GM23338 (cell line): ENCODE data around the gene FPGS. TPM values are rescaled to one million over a fixed set of nuclear protein-coding genes. Genes with fewer than 3 reads are reported as not detected.

Experiments
- ATAC-seq: fragments of 200-7000 bp; cut with Tn5 transposase; 3 replicates; pipeline ENCODE4 v1.9.1; 2020
- DNase-seq: peaks from one replicate; pipeline ENCODE4 v3.0.0-alpha.2; 2015; ENCODE audit warnings: low spot score
- H2AFZ ChIP-seq: fragments of 200-600 bp; sonication (generic); 2 replicates; pipeline ENCODE4 v1.8.0; 2016; ENCODE audit warnings: antibody characterized with exemption, mild to moderate bottlenecking, moderate library complexity
- H3F3A ChIP-seq: fragments of 200-600 bp; sonication (generic); replicated peaks from 2 replicates; pipeline ENCODE4 v1.8.0; 2017; ENCODE audit warnings: antibody characterized with exemption, mixed run types, low read depth
- H3K27ac ChIP-seq: fragments of 200-600 bp; sonication (generic); 2 replicates; pipeline ENCODE4 v1.6.1; 2016; ENCODE audit warnings: low read depth
- H3K27me3 ChIP-seq: fragments of 200-600 bp; sonication (generic); 2 replicates; pipeline ENCODE4 v1.8.0; 2016; ENCODE audit warnings: mild to moderate bottlenecking, mixed run types, moderate library complexity; ENCODE audit not compliant: insufficient read depth
- H3K36me3 ChIP-seq: fragments of 200-600 bp; sonication (generic); 2 replicates; pipeline ENCODE4 v1.8.0; 2016; ENCODE audit warnings: mild to moderate bottlenecking; ENCODE audit not compliant: insufficient read depth
- H3K4me1 ChIP-seq: fragments of 200-600 bp; sonication (generic); 2 replicates; pipeline ENCODE4 v1.8.0; 2016; ENCODE audit warnings: mild to moderate bottlenecking, moderate library complexity; ENCODE audit not compliant: insufficient read depth
- H3K4me2 ChIP-seq: fragments of 200-600 bp; sonication (generic); 2 replicates; pipeline ENCODE4 v1.7.1; 2017; ENCODE audit warnings: mixed run types
- H3K4me3 ChIP-seq: fragments of 200-600 bp; sonication (generic); 2 replicates; pipeline ENCODE4 v1.6.1; 2016; ENCODE audit warnings: mixed run types
- H3K79me2 ChIP-seq: fragments of 200-600 bp; sonication (generic); replicated peaks from 2 replicates; pipeline ENCODE4 v1.8.0; 2017; ENCODE audit warnings: mild to moderate bottlenecking; ENCODE audit not compliant: insufficient read depth
- H3K9me2 ChIP-seq: fragments of 200-600 bp; sonication (generic); 2 replicates; pipeline ENCODE4 v1.8.0; 2017; ENCODE audit not compliant: insufficient read depth
- H4K20me1 ChIP-seq: fragments of 200-600 bp; sonication (generic); replicated peaks from 2 replicates; pipeline ENCODE4 v1.8.0; 2017; ENCODE audit warnings: mild to moderate bottlenecking; ENCODE audit not compliant: insufficient read depth
- H3K27ac Mint-ChIP-seq: 2 replicates; pipeline ENCODE4 v1.8.0; 2020; ENCODE audit warnings: inconsistent platforms, mild to moderate bottlenecking, moderate library complexity, mixed read lengths
- H3K27me3 Mint-ChIP-seq: 3 replicates; pipeline ENCODE4 v1.8.0; 2022; ENCODE audit warnings: low read depth, mild to moderate bottlenecking, moderate library complexity, mixed read lengths, inconsistent platforms; ENCODE audit not compliant: insufficient read depth, poor library complexity
- H3K36me3 Mint-ChIP-seq: 3 replicates; pipeline ENCODE4 v1.8.0; 2021; ENCODE audit warnings: low read depth, mild to moderate bottlenecking, inconsistent platforms, moderate library complexity, mixed read lengths
- H3K4me1 Mint-ChIP-seq: 3 replicates; pipeline ENCODE4 v1.8.0; 2020; ENCODE audit warnings: mild to moderate bottlenecking, inconsistent platforms, mixed read lengths
- H3K4me3 Mint-ChIP-seq: 3 replicates; pipeline ENCODE4 v1.8.0; 2021; ENCODE audit warnings: moderate library complexity, mild to moderate bottlenecking, inconsistent platforms, mixed read lengths
- H3K9me3 Mint-ChIP-seq: 3 replicates; pipeline ENCODE4 v1.8.0; 2020; ENCODE audit warnings: moderate library complexity, mild to moderate bottlenecking, inconsistent platforms, mixed read lengths
- CREB1 ChIP-seq: fragments of 250-450 bp; sonication (Bioruptor Pico); IDR thresholded peaks from 2 replicates; pipeline ENCODE4 v1.5.0; 2020; ENCODE audit warnings: low read depth, mild to moderate bottlenecking, moderate library complexity
- EZH2phosphoT487 ChIP-seq: fragments of 200-600 bp; sonication (generic); IDR thresholded peaks from one replicate; pipeline ENCODE4 v1.8.1; 2018; ENCODE audit warnings: antibody characterized with exemption; ENCODE audit not compliant: unreplicated experiment
- JUNB ChIP-seq: IDR thresholded peaks from one replicate; pipeline ENCODE4 v1.6.1; 2016; ENCODE audit warnings: antibody characterized with exemption; ENCODE audit not compliant: unreplicated experiment
- NANOG ChIP-seq: IDR thresholded peaks from 2 replicates; pipeline ENCODE4 v1.6.1; 2016; ENCODE audit warnings: antibody characterized with exemption, borderline replicate concordance
- ZNF331 ChIP-seq: fragments of 250-450 bp; sonication (Bioruptor Pico); IDR thresholded peaks from 2 replicates; pipeline ENCODE4 v1.5.0; 2020; ENCODE audit warnings: low read depth, mild to moderate bottlenecking, moderate library complexity
- polyA plus RNA-seq: library from polyadenylated mRNA; unstranded; fragments of >200 nt; fragmentation: Nextera tagmentation; extraction: Ambion mirVana; gene quantifications from 2 replicates; pipeline ENCODE4 v1.2.1, GENCODE V29; 2016
- total RNA-seq: library from RNA; depleted of rRNA; stranded (reverse); fragments of >200 nt; shearing (Covaris generic); gene quantifications from 2 replicates; pipeline ENCODE4 v1.2.3, GENCODE V29; 2014
- TF ChIP-seq, protein P1 (sequence below): IDR thresholded peaks from 2 replicates; pipeline ENCODE4 v1.6.1; 2016; ENCODE audit warnings: antibody characterized with exemption
- TF ChIP-seq, protein P2 (sequence below): fragments of 250-450 bp; sonication (Bioruptor Pico); IDR thresholded peaks from 2 replicates; pipeline ENCODE4 v1.5.0; 2020; ENCODE audit warnings: mild to moderate bottlenecking, moderate library complexity
- TF ChIP-seq, protein P3 (sequence below), 2 experiments: fragments of 200-600 bp in 1 of 2; sonication (generic) in 1 of 2; conservative IDR thresholded peaks; 2 replicates each; pipeline versions ENCODE4 v1.5.1 to v1.6.1; 2016 to 2017; ENCODE audit warnings: antibody characterized with exemption in 2 of 2, low read depth in 2 of 2, mild to moderate bottlenecking in 2 of 2, moderate library complexity in 1 of 2

FPGS gene
- total and polyA plus RNA-seq, 2 experiments from 2014 or later, result 40.7 to 87.2 TPM

DNA sequence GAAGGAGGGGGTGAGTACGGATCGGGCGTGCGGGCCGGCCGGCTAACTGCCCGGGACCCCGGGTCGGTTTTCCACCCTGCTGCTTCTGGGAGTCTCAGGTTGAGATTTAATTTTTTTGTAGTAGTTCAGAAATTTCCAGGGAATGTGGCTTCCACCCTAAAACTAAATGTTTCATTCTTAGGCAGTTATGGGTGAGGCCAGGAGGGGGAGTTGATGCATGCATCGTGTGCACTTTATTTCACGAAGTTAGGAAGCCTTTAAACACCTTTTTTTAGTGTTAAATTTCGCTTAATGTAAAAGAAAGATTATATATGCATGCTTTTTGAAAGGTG is 15.9 kb upstream of the FPGS start:
- H3K79me2 ChIP-seq, result peaks cover 35% of the 10 kb centered on the region
- H3K27me3 Mint-ChIP-seq, result peaks cover 15% of the 10 kb centered on the region

DNA sequence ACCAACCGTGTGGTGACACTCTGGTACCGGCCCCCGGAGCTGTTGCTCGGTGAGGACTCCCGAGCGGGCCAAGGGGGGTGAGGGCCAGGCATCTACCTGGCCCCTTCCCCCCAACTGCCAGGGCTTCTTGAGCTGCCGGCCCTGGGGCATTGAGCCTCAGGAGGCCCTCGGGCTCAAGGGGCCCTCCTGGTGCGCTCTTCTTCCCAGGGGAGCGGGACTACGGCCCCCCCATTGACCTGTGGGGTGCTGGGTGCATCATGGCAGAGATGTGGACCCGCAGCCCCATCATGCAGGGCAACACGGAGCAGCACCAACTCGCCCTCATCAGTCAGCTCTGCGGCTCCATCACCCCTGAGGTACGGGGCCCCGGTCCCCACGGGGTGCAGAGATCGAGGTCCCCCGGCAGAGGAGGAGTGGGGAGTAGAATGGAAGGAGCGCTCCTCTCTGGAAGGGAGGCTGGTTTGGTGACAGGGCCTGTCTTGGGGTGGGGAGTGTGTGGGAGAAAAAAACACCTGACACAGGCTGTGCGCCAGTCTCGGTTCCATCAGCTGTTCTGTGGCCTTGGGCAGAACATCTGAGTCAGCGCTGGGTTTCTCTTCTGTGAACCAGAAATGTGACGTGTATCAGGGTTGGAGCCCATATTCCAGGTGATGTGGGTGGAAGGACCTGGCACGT is 14.2 kb upstream of the FPGS start:
- H3K4me3 Mint-ChIP-seq, result peak overlapping the region; percentile 36; the same call in 1 of the 3 replicates
- H2AFZ ChIP-seq, result no peak overlapping the region
- DNase-seq, result no peak
- H3K36me3 ChIP-seq, result peaks cover 56% of the 10 kb centered on the region
- H3K27ac ChIP-seq, result no peak overlapping the region
- H3F3A ChIP-seq, result peaks cover 49% of the 10 kb centered on the region
- H3K27me3 Mint-ChIP-seq, result peaks cover 15% of the 10 kb centered on the region
- H3K4me2 ChIP-seq, result no peak overlapping the region
- peaks cover 63% of the 10 kb centered on the region for H3K36me3 Mint-ChIP-seq
- peaks cover 30% of the 10 kb centered on the region for H4K20me1 ChIP-seq
- peaks cover 19% of the 10 kb centered on the region for H3K4me1 Mint-ChIP-seq
- no peaks in the 10 kb centered on the region for H3K9me2 ChIP-seq
- ATAC-seq, result no peak
- no peaks in the 10 kb centered on the region for H3K9me3 Mint-ChIP-seq
- H3K4me1 ChIP-seq, result peaks cover 11% of the 10 kb centered on the region
- no peaks in the 10 kb centered on the region for H3K27me3 ChIP-seq
- H3K4me3 ChIP-seq, result no peak overlapping the region
- H3K79me2 ChIP-seq, result peaks cover 35% of the 10 kb centered on the region
- no peak overlapping the region for H3K27ac Mint-ChIP-seq
- no peak for TF ChIP-seq EZH2phosphoT487
- TF ChIP-seq JUNB, result no peak
- no peak for TF ChIP-seq CREB1 (CRISPR knock-in tag)
- TF ChIP-seq, protein P1, sequence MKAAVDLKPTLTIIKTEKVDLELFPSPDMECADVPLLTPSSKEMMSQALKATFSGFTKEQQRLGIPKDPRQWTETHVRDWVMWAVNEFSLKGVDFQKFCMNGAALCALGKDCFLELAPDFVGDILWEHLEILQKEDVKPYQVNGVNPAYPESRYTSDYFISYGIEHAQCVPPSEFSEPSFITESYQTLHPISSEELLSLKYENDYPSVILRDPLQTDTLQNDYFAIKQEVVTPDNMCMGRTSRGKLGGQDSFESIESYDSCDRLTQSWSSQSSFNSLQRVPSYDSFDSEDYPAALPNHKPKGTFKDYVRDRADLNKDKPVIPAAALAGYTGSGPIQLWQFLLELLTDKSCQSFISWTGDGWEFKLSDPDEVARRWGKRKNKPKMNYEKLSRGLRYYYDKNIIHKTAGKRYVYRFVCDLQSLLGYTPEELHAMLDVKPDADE, result no peak
- no peak for TF ChIP-seq NANOG
- TF ChIP-seq, protein P2, sequence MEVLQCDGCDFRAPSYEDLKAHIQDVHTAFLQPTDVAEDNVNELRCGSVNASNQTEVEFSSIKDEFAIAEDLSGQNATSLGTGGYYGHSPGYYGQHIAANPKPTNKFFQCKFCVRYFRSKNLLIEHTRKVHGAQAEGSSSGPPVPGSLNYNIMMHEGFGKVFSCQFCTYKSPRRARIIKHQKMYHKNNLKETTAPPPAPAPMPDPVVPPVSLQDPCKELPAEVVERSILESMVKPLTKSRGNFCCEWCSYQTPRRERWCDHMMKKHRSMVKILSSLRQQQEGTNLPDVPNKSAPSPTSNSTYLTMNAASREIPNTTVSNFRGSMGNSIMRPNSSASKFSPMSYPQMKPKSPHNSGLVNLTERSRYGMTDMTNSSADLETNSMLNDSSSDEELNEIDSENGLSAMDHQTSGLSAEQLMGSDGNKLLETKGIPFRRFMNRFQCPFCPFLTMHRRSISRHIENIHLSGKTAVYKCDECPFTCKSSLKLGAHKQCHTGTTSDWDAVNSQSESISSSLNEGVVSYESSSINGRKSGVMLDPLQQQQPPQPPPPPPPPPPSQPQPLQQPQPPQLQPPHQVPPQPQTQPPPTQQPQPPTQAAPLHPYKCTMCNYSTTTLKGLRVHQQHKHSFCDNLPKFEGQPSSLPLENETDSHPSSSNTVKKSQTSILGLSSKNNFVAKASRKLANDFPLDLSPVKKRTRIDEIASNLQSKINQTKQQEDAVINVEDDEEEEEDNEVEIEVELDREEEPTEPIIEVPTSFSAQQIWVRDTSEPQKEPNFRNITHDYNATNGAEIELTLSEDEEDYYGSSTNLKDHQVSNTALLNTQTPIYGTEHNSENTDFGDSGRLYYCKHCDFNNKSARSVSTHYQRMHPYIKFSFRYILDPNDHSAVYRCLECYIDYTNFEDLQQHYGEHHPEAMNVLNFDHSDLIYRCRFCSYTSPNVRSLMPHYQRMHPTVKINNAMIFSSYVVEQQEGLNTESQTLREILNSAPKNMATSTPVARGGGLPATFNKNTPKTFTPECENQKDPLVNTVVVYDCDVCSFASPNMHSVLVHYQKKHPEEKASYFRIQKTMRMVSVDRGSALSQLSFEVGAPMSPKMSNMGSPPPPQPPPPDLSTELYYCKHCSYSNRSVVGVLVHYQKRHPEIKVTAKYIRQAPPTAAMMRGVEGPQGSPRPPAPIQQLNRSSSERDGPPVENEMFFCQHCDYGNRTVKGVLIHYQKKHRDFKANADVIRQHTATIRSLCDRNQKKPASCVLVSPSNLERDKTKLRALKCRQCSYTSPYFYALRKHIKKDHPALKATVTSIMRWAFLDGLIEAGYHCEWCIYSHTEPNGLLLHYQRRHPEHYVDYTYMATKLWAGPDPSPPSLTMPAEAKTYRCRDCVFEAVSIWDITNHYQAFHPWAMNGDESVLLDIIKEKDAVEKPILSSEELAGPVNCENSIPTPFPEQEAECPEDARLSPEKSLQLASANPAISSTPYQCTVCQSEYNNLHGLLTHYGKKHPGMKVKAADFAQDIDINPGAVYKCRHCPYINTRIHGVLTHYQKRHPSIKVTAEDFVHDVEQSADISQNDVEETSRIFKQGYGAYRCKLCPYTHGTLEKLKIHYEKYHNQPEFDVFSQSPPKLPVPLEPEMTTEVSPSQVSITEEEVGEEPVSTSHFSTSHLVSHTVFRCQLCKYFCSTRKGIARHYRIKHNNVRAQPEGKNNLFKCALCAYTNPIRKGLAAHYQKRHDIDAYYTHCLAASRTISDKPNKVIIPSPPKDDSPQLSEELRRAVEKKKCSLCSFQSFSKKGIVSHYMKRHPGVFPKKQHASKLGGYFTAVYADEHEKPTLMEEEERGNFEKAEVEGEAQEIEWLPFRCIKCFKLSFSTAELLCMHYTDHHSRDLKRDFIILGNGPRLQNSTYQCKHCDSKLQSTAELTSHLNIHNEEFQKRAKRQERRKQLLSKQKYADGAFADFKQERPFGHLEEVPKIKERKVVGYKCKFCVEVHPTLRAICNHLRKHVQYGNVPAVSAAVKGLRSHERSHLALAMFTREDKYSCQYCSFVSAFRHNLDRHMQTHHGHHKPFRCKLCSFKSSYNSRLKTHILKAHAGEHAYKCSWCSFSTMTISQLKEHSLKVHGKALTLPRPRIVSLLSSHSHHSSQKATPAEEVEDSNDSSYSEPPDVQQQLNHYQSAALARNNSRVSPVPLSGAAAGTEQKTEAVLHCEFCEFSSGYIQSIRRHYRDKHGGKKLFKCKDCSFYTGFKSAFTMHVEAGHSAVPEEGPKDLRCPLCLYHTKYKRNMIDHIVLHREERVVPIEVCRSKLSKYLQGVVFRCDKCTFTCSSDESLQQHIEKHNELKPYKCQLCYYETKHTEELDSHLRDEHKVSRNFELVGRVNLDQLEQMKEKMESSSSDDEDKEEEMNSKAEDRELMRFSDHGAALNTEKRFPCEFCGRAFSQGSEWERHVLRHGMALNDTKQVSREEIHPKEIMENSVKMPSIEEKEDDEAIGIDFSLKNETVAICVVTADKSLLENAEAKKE (CRISPR knock-in tag), result no peak
- TF ChIP-seq ZNF331 (CRISPR knock-in tag), result no peak

More for the DNA sequence above, 15.9 kb upstream of the FPGS start:
- DNase-seq (no peak), ATAC-seq (no peak)
- TF ChIP-seq, protein P1, result no peak
- TF ChIP-seq, protein P3, sequence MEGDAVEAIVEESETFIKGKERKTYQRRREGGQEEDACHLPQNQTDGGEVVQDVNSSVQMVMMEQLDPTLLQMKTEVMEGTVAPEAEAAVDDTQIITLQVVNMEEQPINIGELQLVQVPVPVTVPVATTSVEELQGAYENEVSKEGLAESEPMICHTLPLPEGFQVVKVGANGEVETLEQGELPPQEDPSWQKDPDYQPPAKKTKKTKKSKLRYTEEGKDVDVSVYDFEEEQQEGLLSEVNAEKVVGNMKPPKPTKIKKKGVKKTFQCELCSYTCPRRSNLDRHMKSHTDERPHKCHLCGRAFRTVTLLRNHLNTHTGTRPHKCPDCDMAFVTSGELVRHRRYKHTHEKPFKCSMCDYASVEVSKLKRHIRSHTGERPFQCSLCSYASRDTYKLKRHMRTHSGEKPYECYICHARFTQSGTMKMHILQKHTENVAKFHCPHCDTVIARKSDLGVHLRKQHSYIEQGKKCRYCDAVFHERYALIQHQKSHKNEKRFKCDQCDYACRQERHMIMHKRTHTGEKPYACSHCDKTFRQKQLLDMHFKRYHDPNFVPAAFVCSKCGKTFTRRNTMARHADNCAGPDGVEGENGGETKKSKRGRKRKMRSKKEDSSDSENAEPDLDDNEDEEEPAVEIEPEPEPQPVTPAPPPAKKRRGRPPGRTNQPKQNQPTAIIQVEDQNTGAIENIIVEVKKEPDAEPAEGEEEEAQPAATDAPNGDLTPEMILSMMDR (conservative IDR thresholded peaks at IDR 0.05; ENCODE audit: low read depth in 2 of 2), result peak in 1 of 2 experiments; percentile 54; a peak in 2 of 4 replicates
- no peaks in the 10 kb centered on the region for H3K9me2 ChIP-seq
- no peaks in the 10 kb centered on the region for H3K27me3 ChIP-seq
- H3F3A ChIP-seq, result peaks cover 40% of the 10 kb centered on the region
- H4K20me1 ChIP-seq, result peaks cover 27% of the 10 kb centered on the region
- H3K4me1 Mint-ChIP-seq, result peaks cover 16% of the 10 kb centered on the region
- H3K27ac ChIP-seq, result peak overlapping the region; percentile 96
- H3K9me3 Mint-ChIP-seq, result no peaks in the 10 kb centered on the region
- peaks cover 54% of the 10 kb centered on the region for H3K36me3 Mint-ChIP-seq
- H3K36me3 ChIP-seq, result peaks cover 49% of the 10 kb centered on the region
- H3K4me3 Mint-ChIP-seq, result peak overlapping the region; percentile 96
- peaks cover 11% of the 10 kb centered on the region for H3K4me1 ChIP-seq
- H3K4me3 ChIP-seq, result peak overlapping the region; percentile 99
- no peak overlapping the region for H2AFZ ChIP-seq
- peak overlapping the region; percentile 96 for H3K27ac Mint-ChIP-seq
- H3K4me2 ChIP-seq, result peak overlapping the region; percentile 86
